ENCODE results near the gene MED12L.

GRCh38 chr3:151113343-151113742 is 27.9 kb downstream of the MED12L start:
- TF ChIP-seq NRF1 (IDR thresholded peaks at IDR 0.05; ENCODE audit: low read depth, low read length) (no peak), FOSL2 (IDR thresholded peaks at IDR 0.05; ENCODE audit: borderline replicate concordance, low read depth) (no peak), EP300 (IDR thresholded peaks at IDR 0.05; ENCODE audit: borderline replicate concordance in 1 of 2, low read depth in 1 of 2, low read length in 1 of 2) (no peak), CTCF (IDR thresholded peaks at IDR 0.05) (no peak), JUND (IDR thresholded peaks at IDR 0.05) (no peak)

All from SK-N-SH (cell line).